ENCODE measurements around the gene CPM.
"Not testable (repeated sequence)": the region's sequence is repeated elsewhere in the genome, so short reads cannot be mapped to it uniquely, and the experiment has no call there.

The CPM gene

DNA sequence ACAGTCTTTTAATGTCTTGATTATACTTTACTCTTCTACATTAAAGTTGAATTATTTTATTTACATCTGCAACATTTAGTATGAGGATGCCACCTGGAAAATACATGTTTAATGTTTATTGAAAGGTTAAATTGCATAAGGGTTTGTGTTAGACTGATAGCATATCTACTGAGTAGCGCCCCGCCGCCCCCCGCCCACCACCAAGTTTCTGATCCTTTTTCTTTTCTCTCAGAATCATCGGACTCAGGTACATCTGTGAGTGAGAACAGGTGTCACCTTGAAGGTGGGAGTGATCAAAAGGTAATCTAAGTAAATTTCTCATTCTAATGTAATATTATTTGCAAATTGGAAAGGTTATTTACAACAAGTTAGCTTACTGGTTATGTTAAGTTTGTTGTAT is 108.8 kb downstream of the CPM start:
- DNase-seq, result no peak

DNA sequence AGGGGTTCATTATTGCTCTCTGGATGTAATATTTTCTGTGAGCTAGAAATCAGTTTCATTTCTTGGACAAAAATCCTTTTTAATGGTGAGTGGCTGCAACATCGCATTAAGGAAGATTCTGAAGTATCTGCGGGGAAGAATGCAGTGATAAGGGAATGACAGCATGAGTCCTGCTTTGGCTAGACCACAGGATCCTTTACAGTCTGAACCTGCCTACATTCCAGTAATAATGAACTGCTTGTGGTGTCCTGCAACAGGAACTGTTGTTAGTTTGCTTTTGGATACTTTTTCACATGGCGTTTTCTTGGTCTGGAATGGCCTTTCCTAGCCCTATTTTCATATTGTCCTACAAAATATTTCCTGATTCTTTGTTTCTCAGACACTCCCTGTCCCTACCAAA is 109.3 kb downstream of the CPM start:
- DNase-seq, result no peak

DNA sequence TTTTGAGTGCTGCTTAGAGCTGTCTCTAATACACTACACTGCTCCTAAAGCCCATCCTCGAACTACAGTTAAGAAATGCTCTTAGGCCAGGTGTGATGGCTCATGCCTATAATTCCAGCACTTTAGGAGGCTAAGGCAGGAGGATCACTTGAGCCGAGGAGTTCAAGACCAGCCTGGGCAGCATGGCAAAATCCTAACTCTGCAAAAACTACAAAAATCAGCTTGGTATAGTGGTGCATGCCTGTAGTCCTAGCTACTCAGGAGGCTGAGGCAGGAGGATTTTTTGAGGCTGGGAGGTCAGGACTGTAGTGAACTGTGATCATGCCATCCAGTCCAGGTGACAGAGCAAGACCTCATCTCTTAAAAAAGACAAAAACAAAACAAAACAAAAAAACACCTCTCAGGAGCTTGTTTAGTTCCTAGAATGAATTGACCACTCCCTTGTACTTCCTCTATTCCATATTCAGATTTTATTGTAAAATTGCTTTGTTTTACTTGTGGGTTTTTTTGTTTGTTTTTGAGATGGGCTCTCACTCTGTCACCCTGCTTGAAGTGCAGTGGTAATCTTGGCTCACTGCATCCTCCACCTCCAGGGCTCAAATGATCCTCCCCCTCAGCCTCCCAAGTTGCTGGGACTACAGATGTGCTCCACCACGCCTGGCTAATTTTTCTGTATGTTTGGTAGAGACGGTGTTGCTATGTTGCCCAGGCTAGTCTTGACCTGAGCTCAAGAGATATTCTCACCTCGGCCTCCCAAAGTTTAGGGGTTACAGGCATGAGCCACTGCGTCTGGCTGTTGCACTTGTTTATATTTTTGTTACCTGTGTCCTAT is 111.4 kb downstream of the CPM start:
- DNase-seq, result no peak

DNA sequence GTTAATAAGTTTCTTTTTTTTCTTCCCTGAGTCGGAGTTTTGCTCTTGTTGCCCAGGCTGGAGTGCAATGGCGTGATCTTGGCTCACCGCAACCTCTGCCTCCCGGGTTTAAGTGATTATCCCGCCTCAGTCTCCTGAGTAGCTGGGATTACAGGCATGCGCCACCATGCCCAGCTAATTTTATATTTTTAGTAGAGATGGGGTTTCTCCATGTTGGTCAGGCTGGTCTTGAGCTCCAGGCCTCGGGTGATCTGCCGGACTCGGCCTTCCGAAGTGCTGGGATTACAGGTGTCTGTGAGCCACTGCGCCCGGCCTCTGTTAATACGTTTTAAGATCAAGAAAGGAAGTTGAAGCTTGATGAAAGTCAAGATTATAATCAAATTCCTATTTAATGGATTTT is 113.5 kb downstream of the CPM start:
- DNase-seq, result not testable (repeated sequence)

DNA sequence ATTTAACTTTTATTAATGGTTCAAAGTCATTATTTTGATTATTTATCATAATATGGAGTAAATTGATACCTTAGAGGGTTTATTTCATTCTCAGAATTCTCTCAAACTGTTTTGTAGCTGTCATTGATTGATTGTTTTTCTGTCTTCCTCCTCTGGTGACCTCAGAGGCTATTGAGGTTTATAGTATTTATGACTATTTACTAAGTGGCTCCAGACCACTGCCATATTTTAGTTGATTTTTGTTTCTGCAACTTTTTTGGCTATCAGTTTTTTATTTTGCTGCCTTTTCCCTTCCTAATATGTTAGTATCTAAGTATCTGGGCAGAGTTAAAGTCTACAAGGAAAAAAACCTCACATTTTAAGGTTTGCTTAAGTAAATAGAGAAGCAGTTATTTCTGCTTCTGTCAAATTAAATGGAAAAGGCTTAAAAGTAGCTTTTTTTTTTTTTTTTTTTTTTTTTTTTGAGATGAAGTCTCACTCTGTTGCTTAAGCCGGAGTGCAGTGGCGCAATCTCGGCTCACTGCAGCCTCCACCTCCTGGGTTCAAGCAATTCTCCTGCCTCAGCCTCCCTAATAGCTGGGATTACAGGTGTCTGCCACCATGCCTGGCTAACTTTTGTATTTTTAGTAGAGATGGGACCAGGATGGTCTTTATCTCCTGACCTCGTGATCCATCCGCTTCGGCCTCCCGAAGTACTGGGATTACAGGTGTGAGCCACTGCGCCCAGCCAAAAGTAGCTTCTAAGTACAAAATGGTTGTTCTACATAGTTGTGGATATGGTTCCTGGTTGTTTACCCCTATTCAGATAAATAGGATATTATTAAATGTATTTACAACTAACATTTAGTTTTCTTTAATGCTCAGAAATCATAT is 116.8 kb downstream of the CPM start:
- no peak for DNase-seq

DNA sequence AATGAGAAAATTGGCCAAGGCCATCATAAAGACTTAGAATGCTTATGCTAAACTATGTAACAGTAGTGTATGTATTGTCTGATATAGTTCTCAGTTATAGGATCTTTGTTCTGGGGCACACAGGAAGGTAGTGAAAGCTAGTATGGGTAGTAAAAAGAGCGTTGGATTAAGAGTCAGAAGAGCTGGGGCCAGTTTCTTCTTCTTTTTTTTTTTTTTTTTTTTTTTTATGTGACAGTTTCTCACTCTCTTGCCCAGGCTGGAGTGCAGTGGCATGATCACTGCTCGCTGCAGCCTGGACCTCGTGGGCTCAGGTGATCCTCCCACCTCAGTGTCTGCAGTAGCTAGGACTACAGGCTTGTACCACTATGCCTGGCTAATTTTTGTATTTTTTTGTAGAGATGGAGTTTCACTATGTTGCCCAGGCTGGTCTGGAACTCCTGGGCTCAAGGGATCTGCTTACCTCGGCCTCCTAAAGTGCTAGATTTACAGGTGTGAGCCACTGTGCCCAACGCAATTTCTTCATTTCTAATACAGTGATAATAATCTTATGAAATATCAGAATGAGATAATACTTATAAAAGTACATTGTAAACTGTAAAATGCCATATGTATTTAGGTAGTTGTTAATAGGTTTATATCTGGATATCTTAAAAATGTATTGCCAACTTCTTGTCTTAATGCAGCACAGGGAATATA is 117.6 kb downstream of the CPM start:
- DNase-seq, result no peak

DNA sequence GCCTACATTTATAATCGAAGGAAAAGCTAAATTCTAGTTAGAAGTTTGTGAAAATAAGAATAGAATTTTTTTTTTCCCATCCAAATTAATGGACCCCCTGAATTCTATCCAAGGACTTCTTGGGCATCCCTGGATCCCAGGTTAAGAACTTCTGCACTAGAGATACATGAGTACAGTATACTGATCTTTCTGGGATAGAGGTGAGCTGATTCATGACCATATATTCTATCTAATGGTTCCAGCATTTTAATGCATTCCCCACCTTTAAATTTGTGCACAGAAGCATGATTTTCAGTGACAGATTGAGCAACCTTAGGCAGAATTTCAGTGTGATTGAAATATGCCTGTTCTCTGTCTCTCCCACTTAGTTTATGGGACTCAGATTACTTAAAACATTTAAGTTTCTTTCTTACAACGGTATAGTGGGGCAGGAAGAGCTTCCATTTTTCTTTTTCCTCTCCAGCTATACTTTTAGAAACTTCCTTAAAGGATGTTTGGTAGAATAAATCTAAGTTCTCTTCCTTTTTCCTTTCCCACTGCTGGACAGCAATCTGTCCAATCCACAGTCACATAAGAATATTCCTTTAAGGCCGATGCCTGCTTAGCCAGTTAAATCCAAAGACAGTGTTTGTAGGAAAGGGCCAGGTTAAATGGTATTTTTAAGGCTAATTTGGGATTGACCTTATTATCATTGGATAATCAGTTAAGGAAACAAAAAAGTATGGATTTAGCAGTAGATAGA is 118.3 kb downstream of the CPM start:
- no peak for DNase-seq

DNA sequence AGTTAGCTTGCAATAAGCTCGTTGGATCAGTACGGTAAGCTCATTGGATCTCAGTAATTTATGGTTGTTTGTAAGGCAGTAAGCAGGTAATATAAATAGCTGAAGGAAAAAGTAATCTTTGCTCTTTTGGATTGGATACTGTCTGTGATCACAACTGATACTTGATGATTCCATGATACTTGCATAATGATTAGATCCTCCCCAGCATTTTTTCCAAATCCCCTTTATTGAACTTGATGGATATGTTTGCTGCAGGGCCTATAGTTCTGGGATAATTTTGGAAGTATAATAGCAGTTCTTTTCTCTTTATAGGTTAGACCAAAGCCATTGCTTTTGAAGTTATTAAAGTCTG is 119.8 kb downstream of the CPM start:
- no peak for DNase-seq

DNA sequence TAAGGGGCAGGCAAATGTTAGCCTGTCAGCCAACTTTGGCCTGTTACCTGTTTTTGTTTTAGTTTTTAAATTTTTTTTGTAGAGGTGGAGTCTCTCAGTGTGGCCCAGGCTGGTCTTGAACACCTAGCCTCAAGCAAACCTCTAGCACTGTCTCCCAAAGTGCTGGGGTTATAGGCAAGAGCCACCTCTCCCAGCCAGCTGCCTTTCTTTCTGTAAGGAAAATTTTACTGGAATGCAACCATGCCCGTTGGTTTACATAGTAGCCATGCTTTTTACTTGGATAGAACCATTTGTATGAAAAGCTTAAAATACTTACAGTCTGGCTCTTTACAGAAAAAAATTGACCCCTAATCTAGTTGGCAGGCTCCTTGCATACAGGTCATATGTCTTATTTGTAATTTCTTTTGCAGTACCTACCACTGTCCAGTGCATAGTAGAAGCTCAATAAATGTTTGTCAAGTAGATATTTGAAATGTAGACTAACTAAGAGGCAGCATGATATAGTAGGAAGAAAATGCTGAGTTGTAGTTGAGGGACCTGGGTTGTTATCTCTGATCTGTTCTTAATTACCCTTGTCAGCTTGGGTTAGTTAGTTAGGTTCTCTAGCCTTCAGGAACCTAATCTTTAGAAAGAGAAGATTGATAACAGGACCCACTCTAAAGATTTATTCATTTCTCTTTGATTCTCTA is 120.3 kb downstream of the CPM start:
- DNase-seq, result no peak

DNA sequence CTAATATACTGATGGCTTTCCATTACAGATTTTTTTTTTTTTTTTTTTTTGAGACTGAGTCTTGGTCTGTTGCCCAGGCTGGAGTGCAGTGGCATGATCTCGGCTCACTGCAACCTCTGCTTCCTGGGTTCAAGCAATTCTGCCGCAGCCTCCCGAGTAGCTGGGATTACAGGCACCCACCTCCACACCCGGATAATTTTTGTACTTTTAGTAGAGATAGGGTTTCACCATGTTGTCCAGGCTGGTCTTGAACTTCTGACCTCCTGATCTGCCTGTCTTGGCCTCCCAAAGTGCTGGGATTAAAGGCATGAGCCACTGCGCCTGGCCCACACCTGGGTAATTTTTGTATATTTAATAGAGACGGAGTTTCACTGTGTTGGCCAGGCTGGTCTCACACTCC is 121.4 kb downstream of the CPM start:
- DNase-seq, result not testable (repeated sequence)

DNA sequence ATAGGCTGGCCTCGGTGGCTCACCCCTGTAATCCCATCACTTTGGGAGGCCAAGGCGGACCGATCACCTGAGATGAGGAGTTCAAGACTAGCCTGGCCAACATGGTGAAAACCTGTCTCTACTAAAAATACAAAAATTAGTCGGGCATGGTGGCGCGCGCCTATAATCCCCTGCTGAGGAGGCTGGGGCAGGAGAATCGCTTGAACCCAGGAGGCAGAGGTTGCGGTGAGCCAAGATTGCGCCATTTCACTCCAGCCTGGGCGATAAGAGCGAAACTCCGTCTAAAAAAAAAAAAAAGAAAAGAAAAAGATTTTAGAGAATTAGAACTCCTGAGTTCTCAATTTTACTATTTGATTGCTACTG is 123.0 kb downstream of the CPM start:
- DNase-seq, result not testable (repeated sequence)

DNA sequence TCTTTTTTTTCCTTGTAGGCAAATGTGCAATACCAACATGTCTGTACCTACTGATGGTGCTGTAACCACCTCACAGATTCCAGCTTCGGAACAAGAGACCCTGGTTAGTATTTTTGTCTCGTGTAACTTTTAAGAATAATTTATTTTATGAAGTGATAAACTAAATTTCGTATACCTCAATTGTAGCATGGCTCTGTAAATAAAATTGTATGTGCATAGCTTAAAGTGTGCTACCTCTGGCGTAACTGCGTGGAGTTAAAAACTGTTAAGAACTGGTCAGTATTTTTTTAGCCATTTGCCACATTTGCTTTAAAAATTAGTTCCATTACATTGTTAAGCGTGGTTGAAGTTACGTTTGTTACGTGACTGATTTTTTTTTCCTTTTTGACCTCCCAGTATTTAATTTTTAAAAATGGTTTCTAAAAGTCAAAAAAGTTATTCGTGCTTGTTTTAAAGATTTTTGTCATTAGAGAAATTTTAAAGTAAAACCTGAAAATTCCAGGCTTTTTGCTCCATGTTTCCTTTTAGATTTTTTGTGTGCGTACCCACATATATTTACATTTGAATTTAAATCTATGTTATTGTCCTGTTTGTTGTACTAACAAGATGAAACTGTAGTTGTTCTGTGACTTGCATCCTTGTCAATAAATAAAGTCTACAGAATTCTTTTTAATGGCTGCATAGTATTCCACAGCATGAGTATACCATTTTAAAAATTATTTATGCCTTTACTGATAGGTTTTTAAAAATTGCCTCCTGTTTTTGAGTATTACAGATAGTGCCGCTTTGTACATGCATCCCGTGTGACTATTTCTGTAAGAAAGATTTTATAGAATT is 123.6 kb downstream of the CPM start:
- DNase-seq, result no peak

DNA sequence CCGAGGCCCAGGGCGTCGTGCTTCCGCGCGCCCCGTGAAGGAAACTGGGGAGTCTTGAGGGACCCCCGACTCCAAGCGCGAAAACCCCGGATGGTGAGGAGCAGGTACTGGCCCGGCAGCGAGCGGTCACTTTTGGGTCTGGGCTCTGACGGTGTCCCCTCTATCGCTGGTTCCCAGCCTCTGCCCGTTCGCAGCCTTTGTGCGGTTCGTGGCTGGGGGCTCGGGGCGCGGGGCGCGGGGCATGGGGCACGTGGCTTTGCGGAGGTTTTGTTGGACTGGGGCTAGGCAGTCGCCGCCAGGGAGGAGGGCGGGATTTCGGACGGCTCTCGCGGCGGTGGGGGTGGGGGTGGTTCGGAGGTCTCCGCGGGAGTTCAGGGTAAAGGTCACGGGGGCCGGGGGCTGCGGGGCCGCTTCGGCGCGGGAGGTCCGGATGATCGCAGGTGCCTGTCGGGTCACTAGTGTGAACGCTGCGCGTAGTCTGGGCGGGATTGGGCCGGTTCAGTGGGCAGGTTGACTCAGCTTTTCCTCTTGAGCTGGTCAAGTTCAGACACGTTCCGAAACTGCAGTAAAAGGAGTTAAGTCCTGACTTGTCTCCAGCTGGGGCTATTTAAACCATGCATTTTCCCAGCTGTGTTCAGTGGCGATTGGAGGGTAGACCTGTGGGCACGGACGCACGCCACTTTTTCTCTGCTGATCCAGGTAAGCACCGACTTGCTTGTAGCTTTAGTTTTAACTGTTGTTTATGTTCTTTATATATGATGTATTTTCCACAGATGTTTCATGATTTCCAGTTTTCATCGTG is 124.4 kb downstream of the CPM start:
- peak; percentile 17 for DNase-seq

DNA sequence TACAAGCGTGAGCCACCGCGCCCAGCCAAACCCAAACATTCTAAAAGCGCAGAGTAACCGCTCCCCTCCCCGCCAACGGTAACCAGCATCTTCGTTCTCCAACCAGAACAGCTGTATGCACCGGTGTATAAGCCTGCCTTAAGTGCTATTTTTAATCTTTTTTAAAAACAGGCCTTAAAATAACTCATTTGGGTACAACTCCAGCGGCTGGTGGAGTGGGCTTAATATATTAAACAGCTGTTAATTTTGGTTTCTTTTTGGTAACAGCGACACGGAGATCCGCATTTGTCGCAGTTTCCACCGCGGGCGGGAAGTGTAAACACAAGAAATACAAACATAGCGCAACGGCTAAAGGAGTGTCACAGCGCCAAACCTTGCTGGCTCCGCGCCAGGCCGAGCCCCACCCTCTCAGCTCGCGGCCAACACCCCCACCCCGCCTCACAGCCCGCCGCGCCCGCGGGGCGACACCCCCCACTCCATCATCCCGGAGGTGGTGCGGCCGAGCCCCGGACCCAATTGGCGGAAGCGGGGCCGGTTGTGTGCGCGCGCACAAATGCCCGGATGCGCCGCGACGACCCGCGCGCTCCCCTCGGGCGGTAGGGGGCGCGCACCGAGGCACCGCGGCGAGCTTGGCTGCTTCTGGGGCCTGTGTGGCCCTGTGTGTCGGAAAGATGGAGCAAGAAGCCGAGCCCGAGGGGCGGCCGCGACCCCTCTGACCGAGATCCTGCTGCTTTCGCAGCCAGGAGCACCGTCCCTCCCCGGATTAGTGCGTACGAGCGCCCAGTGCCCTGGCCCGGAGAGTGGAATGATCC is 125.2 kb downstream of the CPM start, which contains the start of gene MDM2:
MDM2 (plus strand) TSS at position 602 of the 812 bp plus-strand sequence. CDS start 301 bp downstream, outside the sequence.
- peak; percentile 98 for DNase-seq

DNA sequence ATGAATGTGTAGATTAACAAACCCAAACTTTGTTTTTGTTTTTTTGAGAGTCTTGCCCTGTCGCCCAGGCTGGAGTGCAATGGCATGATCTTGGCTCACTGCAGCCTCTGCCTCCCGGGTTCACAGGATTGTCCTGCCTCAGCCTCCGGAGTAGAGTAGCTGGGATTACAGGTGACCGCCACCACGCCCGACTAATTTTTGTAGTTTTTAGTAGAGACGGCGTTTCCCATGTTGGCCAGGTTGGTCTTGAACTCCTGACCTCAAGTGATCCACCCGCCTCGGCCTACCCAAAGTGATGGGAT is 125.7 kb downstream of the CPM start:
- not testable (repeated sequence) for DNase-seq

DNA sequence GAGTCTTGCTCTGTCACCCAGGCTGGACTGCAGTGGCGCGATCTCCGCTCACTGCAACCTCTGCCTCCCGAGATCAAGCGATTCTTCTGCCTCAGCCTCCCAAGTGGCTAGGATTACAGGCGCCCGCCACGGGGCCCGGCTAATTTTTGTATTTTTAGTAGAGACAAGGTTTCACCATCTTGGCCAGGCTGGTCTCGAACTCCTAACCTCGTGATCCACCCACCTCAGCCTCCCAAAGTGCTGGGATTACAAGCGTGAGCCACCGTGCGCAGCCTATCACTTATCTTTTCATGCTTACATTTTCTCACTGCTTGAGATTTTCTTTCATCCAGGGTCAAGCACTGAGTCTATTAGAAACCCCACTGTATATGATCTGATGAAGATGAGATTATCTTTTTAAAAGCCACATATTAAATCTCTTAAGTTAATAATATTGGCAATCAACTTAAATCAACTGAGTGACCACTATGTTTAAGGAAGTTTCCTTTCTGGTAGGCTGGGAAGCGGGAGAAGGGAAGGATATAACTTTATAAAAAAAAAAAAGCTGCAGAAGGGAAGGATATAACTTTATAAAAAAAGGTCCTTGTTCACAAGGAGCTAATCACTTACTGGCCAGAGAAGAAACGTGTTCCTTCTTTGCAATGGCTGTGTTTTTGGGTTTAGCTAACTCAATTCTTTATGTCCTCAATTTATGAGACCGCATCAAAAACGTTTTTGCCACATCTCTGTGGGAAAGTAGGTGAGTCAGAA is 126.3 kb downstream of the CPM start:
- no peak for DNase-seq

DNA sequence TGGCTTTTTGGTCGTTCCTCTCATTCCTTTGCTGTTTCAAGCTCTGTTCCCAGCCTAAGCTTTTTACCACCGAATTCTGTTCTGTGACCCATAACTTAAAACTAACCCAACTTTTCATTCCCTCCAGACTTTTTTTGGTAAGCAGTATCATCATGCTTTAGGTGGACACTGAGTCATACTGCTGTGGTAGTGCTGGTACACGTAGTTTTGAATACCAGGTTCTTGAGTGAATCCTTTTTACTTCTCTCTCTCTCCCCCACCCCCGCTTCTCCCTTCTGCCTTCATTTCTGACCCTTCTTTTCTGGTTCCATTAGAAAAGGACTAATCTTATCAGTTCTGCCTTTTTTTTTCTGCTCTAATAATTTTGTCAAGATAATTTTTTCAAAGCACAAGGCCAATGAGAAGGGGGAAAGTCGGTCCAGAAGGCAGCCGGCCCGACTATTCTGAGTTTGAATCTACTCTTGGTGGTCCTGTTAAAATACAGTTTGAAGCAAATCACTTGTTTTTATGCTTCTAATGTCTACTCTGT is 127.3 kb downstream of the CPM start:
- no peak for DNase-seq

Measured in central memory CD4-positive, alpha-beta T cell (primary cell).